ENCODE results near the gene LARGE2.

DNA sequence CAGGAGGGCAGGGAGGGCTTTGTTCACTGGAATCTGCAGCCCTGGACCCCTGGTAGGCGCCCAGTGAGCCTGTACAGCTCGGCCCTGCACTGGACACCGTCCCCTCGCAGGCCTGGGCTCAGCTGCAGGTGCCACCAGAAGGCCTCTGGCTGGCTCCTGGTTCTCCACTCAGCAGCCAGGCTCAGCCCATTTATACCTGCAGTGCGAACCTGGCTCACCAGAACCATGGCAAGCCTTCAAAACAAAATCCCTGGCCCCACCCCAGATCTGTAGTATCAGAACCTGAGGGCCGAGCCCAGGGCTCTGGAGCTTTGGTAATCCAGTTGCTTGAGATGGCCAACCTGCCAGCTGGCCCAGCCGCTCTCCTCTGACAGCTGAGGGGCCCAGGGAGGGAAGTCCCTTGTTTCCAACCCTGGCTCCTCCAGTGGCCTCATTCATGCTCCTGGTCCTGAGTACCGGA, 14.5 kb upstream of the LARGE2 start:
- no peak for TF ChIP-seq POLR2AphosphoS5 (IDR thresholded peaks at IDR 0.05; ENCODE audit: insufficient read depth in 1 of 2, low read depth in 1 of 2)
- TF ChIP-seq POLR2A (IDR thresholded peaks at IDR 0.05), result no peak

Data from vagina (tissue), 2 donors.